ENCODE measurements around the gene CEACAM6.

CEACAM6 gene

GRCh38 chr19:41821003-41821735, 65.8 kb downstream of the CEACAM6 start:
- Histone ChIP-seq H3K36me3 (ENCODE audit: control insufficient read depth, insufficient read depth, low read length) (no peaks in the 10 kb centered on the region), H3K4me3 (replicated peaks; ENCODE audit: low read depth, low read length) (no peak overlapping the region), H3K27me3 (replicated peaks; ENCODE audit: control insufficient read depth, insufficient read depth, low read length) (no peaks in the 10 kb centered on the region)
- DNase-seq (ENCODE audit: extremely low read depth, insufficient read length) = peak; percentile 51
- TF ChIP-seq CTCF (IDR thresholded peaks at IDR 0.05; ENCODE audit: insufficient read depth, low read length, poor library complexity, severe bottlenecking) = peak; percentile 66

All from GM06990 (cell line).